B cell (primary cell): ENCODE measurements around the gene GGNBP2. TPM values are rescaled to one million over a fixed set of nuclear protein-coding genes. Genes with fewer than 3 reads are reported as not detected.
"Not testable (repeated sequence)": the region's sequence is repeated elsewhere in the genome, so short reads cannot be mapped to it uniquely, and the experiment has no call there.

Experiments used
- ATAC-seq: fragments of 200-7000 bp; cut with Tn5 transposase; one replicate; pipeline ENCODE4 v1.10.0; 2021; ENCODE audit warnings: low read depth, mild to moderate bottlenecking, moderate number of reproducible peaks, moderate library complexity
- CTCF ChIA-PET: fragments of 350-600 bp; sonication (Branson Sonifier 250); formaldehyde crosslinking; loops from one replicate; lab custom pipeline; 2021; ENCODE audit warnings: antibody characterized with exemption, inconsistent platforms; lab: Charles Lee
- POLR2A ChIA-PET: fragments of 350-600 bp; sonication (Branson Sonifier 250); formaldehyde crosslinking; loops from one replicate; lab custom pipeline; 2021; ENCODE audit warnings: antibody characterized with exemption; lab: Charles Lee
- DNase-seq: peaks from one replicate; pipeline ENCODE4 v3.0.0; 2013
- H2AFZ ChIP-seq: 2 replicates; pipeline ENCODE4 v1.6.1; 2012; ENCODE audit warnings: mild to moderate bottlenecking, low read depth, low read length; ENCODE audit not compliant: insufficient read depth, poor library complexity, severe bottlenecking
- H3K27ac ChIP-seq, 2 donors: 1 replicate in 1 of 2; 2 replicates in 1 of 2; pipeline ENCODE4 v1.5.1; 2012 to 2013; ENCODE audit warnings: low read length in 2 of 2, mild to moderate bottlenecking in 2 of 2, moderate library complexity in 1 of 2
- H3K27me3 ChIP-seq, 4 experiments: fragments of 200-600 bp in 1 of 4; sonication (generic) in 1 of 4; replicated peaks in 1 of 4; 1 replicate in 2 of 4; 2 replicates in 2 of 4; pipeline versions ENCODE4 v1.6.1 to v1.7.0; 2013 to 2016; ENCODE audit warnings: low read length in 3 of 4, mild to moderate bottlenecking in 2 of 4, mixed read lengths in 1 of 4, moderate library complexity in 1 of 4; ENCODE audit not compliant: insufficient read depth in 4 of 4, control insufficient read depth in 3 of 4; ENCODE audit errors: control extremely low read depth in 1 of 4
- H3K36me3 ChIP-seq, 2 experiments: replicated peaks in 1 of 2; 1 replicate in 1 of 2; 2 replicates in 1 of 2; pipeline versions ENCODE4 v1.6.1 to v1.7.1; 2013; ENCODE audit warnings: low read length in 1 of 2; ENCODE audit not compliant: insufficient read depth in 2 of 2, control insufficient read depth in 1 of 2; ENCODE audit errors: control extremely low read depth in 1 of 2, extremely low read depth in 1 of 2
- H3K4me1 ChIP-seq, 2 donors: fragments of 200-600 bp in 1 of 2; sonication (generic) in 1 of 2; 1 replicate in 1 of 2; 2 replicates in 1 of 2; pipeline versions ENCODE4 v1.5.1 to v1.6.1; 2013 to 2017; ENCODE audit warnings: low read length in 2 of 2; ENCODE audit not compliant: control insufficient read depth in 2 of 2, insufficient read depth in 2 of 2
- H3K4me2 ChIP-seq: replicated peaks from 2 replicates; pipeline ENCODE3; 2012; ENCODE audit warnings: mild to moderate bottlenecking, low read depth, low read length; ENCODE audit not compliant: poor library complexity, severe bottlenecking
- H3K4me3 ChIP-seq, 5 experiments: fragments of 200-600 bp in 1 of 5; sonication (generic) in 1 of 5; 1 replicate in 3 of 5; 2 replicates in 2 of 5; pipeline versions ENCODE4 v1.5.1 to v1.7.0; 2011 to 2016; ENCODE audit warnings: low read length in 4 of 5, mild to moderate bottlenecking in 4 of 5, low read depth in 2 of 5, control low read depth in 1 of 5, moderate library complexity in 1 of 5; ENCODE audit not compliant: insufficient read depth in 1 of 5; ENCODE audit errors: control extremely low read depth in 1 of 5, extremely low read depth in 1 of 5
- H3K79me2 ChIP-seq: fragments of 200-600 bp; sonication (generic); one replicate; pipeline ENCODE4 v1.6.0; 2016; ENCODE audit warnings: low read length; ENCODE audit not compliant: control insufficient read depth, insufficient read depth
- H3K9ac ChIP-seq: fragments of 200-600 bp; sonication (generic); 2 replicates; pipeline ENCODE4 v1.6.1; 2017; ENCODE audit warnings: mild to moderate bottlenecking, low read length, moderate library complexity
- H3K9me3 ChIP-seq, 3 donors: one replicate each; pipeline versions ENCODE4 v1.6.1 to v1.7.1; 2013; ENCODE audit warnings: low read length in 2 of 3; ENCODE audit not compliant: control insufficient read depth in 2 of 3, insufficient read depth in 1 of 3; ENCODE audit errors: control extremely low read depth in 1 of 3
- H4K20me1 ChIP-seq: 2 replicates; pipeline ENCODE4 v1.6.0; 2012; ENCODE audit warnings: mild to moderate bottlenecking, low read length; ENCODE audit not compliant: insufficient read depth, control insufficient read depth, poor library complexity, severe bottlenecking
- H3K27ac Mint-ChIP-seq: one replicate; pipeline ENCODE4 v1.8.0; 2021; ENCODE audit warnings: mixed read lengths
- H3K27me3 Mint-ChIP-seq: one replicate; pipeline ENCODE4 v1.8.0; 2021; ENCODE audit warnings: mixed read lengths
- H3K4me1 Mint-ChIP-seq: one replicate; pipeline ENCODE4 v1.8.0; 2021; ENCODE audit warnings: mixed read lengths
- H3K4me3 Mint-ChIP-seq: one replicate; pipeline ENCODE4 v1.8.0; 2021; ENCODE audit warnings: mixed read lengths
- H3K9me3 Mint-ChIP-seq: one replicate; pipeline ENCODE4 v1.8.0; 2022; ENCODE audit warnings: mixed read lengths; ENCODE audit not compliant: insufficient read depth
- EZH2 ChIP-seq: IDR thresholded peaks from 2 replicates; pipeline ENCODE4 v1.6.1; 2012; ENCODE audit warnings: borderline replicate concordance, low read depth, mild to moderate bottlenecking, moderate library complexity, low read length; ENCODE audit not compliant: insufficient read depth, poor library complexity, severe bottlenecking
- WGBS: methylation state at CpG from one replicate; pipeline ENCODE4 v1.1.5; 2013; ENCODE audit warnings: missing lambda C conversion rate; ENCODE audit not compliant: insufficient coverage; 5-methylcytosine and 5-hydroxymethylcytosine counted together
- intact Hi-C: fragments of 100-400 bp; cut with micrococcal nuclease; formaldehyde crosslinking; loops from one replicate; pipeline ENCODE4 v1.10.0; 2022
- polyA plus RNA-seq: library from polyadenylated mRNA; depleted of rRNA; stranded (reverse); fragments of >200 nt; gene quantifications from 2 replicates; pipeline ENCODE4 v1.2.3, GENCODE V29; 2012
- total RNA-seq, 2 donors: library from RNA; stranded (reverse); fragments of 120-200 nt in 1 of 2; gene quantifications; 1 replicate in 1 of 2; 2 replicates in 1 of 2; pipeline versions ENCODE4 v1.2.3 to v1.2.4, GENCODE V29; 2013 to 2022
- TF ChIP-seq, protein P1 (sequence below): fragments of 200-600 bp; IDR thresholded peaks from one replicate; pipeline ENCODE4 v1.8.0; 2022; ENCODE audit warnings: antibody characterized with exemption, mild to moderate bottlenecking

Gene GGNBP2
- total and polyA plus RNA-seq, 2 donors (not counting 1 experiment from before 2014, with no cell fraction given): 107 to 137 TPM

DNA sequence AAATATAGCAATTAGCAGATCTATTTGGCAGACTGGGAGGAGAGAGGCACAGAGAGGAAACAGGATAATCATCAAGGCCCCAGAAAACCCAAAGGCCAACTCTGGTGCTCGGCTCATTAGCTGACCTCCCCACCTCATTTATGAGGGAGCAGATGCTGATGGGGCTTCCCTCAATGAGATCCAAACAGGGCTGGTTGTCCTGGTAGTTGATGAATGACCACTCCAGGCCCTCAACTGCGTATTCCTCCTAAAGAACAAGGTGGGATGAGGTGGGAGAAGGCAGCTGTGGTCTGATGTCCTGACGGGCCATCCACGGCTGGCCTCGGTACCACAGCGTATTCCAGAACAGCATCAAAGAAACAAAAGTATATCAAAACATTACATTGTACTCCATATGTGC lies 37.5 kb upstream of the GGNBP2 start:
- Histone ChIP-seq H3K4me2 (no peak overlapping the region), H4K20me1 (no peaks in the 10 kb centered on the region), H3K27me3 (no peaks in the 10 kb centered on the region), H2AFZ (no peak overlapping the region), H3K9ac (no peak overlapping the region), H3K79me2 (no peaks in the 10 kb centered on the region), H3K36me3 (peaks cover 0 to 36% of the 10 kb centered on the region in 2 experiments), H3K27ac (no peak overlapping the region), H3K4me3 (no peak overlapping the region), H3K9me3 (no peaks in the 10 kb centered on the region), H3K4me1 (no peaks in the 10 kb centered on the region)
- intact Hi-C loops: no loop called here
- Mint-ChIP-seq H3K4me1 (no peaks in the 10 kb centered on the region), H3K27ac (no peak overlapping the region), H3K27me3 (no peaks in the 10 kb centered on the region), H3K4me3 (no peak overlapping the region), H3K9me3 (no peaks in the 10 kb centered on the region)
- POLR2A ChIA-PET: no interaction called here
- no peak for DNase-seq
- 80% methylated on average over 1 of the region's 6 CpGs for WGBS
- no peak for TF ChIP-seq EZH2
- TF ChIP-seq, protein P1, sequence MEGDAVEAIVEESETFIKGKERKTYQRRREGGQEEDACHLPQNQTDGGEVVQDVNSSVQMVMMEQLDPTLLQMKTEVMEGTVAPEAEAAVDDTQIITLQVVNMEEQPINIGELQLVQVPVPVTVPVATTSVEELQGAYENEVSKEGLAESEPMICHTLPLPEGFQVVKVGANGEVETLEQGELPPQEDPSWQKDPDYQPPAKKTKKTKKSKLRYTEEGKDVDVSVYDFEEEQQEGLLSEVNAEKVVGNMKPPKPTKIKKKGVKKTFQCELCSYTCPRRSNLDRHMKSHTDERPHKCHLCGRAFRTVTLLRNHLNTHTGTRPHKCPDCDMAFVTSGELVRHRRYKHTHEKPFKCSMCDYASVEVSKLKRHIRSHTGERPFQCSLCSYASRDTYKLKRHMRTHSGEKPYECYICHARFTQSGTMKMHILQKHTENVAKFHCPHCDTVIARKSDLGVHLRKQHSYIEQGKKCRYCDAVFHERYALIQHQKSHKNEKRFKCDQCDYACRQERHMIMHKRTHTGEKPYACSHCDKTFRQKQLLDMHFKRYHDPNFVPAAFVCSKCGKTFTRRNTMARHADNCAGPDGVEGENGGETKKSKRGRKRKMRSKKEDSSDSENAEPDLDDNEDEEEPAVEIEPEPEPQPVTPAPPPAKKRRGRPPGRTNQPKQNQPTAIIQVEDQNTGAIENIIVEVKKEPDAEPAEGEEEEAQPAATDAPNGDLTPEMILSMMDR: no peak
- ATAC-seq: no peak
- CTCF ChIA-PET: no interaction called here

DNA sequence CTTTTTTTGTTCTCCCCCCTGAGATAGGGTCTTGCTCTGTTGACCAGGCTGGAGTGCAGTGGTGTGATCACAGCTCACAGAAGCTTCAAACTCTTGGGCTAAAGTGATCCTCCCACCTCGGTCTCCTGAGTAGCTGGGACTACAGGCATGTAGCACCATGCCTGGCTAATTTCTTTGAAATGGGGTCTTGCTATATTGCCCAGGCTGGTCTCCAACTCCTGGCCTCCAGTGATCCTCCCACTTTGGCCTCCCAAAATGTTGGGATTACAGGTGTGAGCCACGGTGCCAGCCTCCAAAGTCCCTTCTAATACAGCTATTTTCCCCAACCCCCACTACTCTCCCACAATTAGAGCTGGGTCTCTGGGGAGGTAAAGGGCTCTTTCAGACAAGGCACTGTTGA lies 36.3 kb upstream of the GGNBP2 start:
- H3K9me3 Mint-ChIP-seq, H3K4me2 ChIP-seq: not testable (repeated sequence)
- CTCF ChIA-PET: interaction anchor here (1.4 kb wide), 1 partner anchor 25 kb away, joined by 3 read pairs; no protein-coding TSS in a partner anchor

More for the DNA sequence above, 36.3 kb upstream of the GGNBP2 start:
- WGBS: 92% methylated on average over 1 of the region's 2 CpGs
- H2AFZ ChIP-seq, H3K4me1 Mint-ChIP-seq, H3K4me1 ChIP-seq, H4K20me1 ChIP-seq, H3K79me2 ChIP-seq, H3K27me3 Mint-ChIP-seq, intact Hi-C loops, H3K27ac Mint-ChIP-seq, DNase-seq, H3K27me3 ChIP-seq, H3K4me3 Mint-ChIP-seq, H3K4me3 ChIP-seq, H3K9me3 ChIP-seq, H3K27ac ChIP-seq, ATAC-seq, H3K9ac ChIP-seq, POLR2A ChIA-PET: not testable (repeated sequence)
- H3K36me3 ChIP-seq: peaks cover 0 to 35% of the 10 kb centered on the region in 2 experiments
